Frontal cortex (tissue), 4 donors: ENCODE measurements around the gene LMNB1. TPM values are rescaled to one million over a fixed set of nuclear protein-coding genes. Genes with fewer than 3 reads are reported as not detected.
A peak's percentile ranks its signal among the peaks of the same experiment; 100 is the strongest.
"Not testable (repeated sequence)": the region's sequence is repeated elsewhere in the genome, so short reads cannot be mapped to it uniquely, and the experiment has no call there.

ENCODE experiments used
- DNase-seq, 2 donors: peaks; one replicate each; pipeline ENCODE4 v3.0.0; 2012; ENCODE audit warnings: low spot score in 2 of 2
- FAIRE-seq: peaks from 2 replicates; lab custom pipeline; 2012; peaks lifted over from hg19 to GRCh38; lab: Jason Lieb, UNC
- total RNA-seq: library from RNA; depleted of rRNA; stranded (reverse); fragments of >200 nt; gene quantifications from one replicate; pipeline ENCODE4 v1.2.3, GENCODE V29; 2014
- donor health status: control.
- donor health status: control.
- donor health status: control.

LMNB1 gene
- total RNA-seq, 1 donor from 2014 or later, result 84.4 TPM

GRCh38 chr5:126777257-126777974 is 480 bp downstream of the LMNB1 start:
- FAIRE-seq (no peak), DNase-seq (peak; percentile 38 to 47)

DNA sequence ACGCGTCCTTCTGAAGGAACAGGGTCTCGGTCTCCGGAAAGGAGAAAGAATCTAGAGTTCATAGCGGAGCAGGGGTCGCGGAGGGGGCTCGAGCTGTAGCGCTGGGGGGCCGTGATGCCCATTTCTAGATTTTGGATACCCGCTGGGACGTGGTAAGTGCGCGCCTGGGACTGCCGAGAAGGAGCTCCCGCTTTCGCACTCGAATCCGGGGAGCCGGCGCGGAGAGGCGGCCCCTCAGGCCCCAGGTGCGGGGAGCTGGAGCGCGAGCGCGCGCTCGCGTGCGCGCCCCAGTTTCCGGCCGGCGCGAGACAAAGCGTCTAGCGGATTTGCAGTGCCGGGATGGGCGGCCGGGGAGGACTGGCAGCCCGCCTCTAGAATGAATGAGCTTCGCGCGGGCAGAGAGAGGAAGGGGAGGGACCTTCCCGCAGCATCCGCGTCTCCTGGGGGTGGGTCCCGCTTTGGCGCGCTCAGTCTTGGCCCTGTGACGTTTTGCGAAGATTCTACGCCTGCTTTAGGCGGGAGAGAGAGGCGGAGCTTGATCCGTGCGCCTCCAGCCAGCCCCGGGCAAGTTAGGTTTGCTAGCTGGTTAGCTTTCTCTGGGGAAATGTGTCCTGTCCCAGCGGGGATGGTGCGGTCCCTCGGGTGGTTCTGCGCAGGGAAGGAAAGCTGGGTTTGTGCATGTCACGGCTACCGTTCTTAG is 1.2 kb downstream of the LMNB1 start:
- DNase-seq, result peak; percentile 65 to 68
- FAIRE-seq, result no peak

GRCh38 chr5:126778675-126779403 is 1.9 kb downstream of the LMNB1 start:
- no peak for FAIRE-seq
- no peak for DNase-seq

GRCh38 chr5:126780165-126780827 is 3.4 kb downstream of the LMNB1 start:
- FAIRE-seq, result no peak
- peak; percentile 62 to 71 for DNase-seq

DNA sequence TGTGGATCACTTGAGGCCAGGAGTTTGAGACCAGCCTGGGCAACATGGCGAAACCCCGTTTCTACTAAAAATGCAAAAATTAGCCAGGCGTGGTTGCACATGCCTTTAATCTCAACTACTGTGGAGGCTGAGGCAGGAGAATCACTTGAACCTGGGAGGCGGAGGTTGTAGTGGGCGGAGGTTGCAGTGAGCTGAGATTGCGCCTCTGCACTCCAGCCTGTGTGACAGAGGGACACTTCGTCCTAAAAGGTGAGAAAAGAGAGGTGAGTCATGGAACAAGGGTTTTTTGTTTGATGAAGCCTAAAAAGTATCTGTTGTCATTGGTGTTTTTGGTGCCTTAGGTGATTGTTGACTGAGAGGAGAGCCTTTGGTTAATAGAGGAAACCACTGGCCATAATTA is 11.5 kb downstream of the LMNB1 start:
- DNase-seq, FAIRE-seq: not testable (repeated sequence)

DNA sequence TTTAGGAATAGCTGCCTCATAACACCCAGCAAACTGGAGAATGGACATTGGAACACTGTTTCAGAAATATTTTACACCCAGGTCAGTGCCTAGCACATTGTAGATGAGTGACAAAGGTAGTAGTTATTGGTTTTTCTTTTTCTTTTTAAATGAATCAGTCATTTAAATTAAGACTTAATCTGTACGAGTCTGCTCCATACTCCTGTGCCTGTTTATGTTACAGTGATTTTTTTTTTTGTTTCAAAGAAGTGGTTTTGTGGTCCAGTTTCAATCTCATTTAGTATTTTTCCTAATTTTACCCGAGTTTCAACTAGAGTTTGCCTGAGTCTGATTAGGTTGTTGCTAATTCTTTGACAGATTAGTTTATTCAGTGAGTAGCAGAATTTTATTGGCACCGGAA is 16.2 kb downstream of the LMNB1 start:
- no peak for FAIRE-seq
- DNase-seq, result no peak

GRCh38 chr5:126793648-126794047 is 16.7 kb downstream of the LMNB1 start:
- not testable (repeated sequence) for DNase-seq, FAIRE-seq

GRCh38 chr5:126794157-126794828 is 17.4 kb downstream of the LMNB1 start:
- no peak for FAIRE-seq
- DNase-seq, result no peak

DNA sequence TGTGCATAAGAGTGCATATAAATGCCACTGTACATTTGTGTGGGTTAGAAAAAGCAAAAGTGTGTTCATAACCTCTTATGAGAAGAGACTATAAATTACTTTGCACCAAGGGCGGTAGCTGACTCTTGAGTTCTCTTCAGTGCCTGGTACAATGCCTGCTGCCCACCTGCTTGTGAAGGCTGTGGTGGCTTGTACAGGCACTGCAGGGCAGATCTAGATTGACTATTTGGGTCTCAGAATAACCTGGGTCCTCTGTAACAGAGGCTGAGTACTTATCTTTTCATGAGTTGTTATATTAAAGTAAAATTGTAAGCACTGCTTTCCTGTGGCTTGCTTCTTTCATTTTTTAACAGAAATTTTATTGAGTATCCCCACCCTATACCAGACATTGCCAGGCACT is 22.8 kb downstream of the LMNB1 start:
- no peak for DNase-seq
- FAIRE-seq, result no peak

- DNase-seq (no peak), FAIRE-seq (no peak)
Measured at GRCh38 chr5:126801174-126801991, 24.4 kb downstream of the LMNB1 start.

DNA sequence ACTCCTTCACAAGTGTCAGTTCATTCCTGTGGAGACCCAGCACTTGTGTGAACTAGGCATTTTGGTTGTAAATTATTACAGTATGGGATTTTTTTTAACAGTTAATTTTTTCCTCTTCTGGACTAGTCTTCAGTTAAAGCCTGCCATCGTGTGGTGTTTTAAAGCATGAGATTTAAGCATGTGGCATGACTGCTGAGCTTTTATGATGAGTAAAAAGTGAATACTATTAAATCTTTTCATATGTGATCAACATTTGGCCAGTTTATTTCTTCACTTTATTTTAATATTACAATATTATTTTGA is 25.0 kb downstream of the LMNB1 start:
- no peak for DNase-seq
- FAIRE-seq, result peak; percentile 39

GRCh38 chr5:126805063-126805462 is 28.1 kb downstream of the LMNB1 start:
- FAIRE-seq (no peak), DNase-seq (no peak)

- DNase-seq (no peak), FAIRE-seq (no peak)
Measured at GRCh38 chr5:126808521-126808988, 31.6 kb downstream of the LMNB1 start.

- FAIRE-seq (no peak), DNase-seq (no peak)
Measured at GRCh38 chr5:126809916-126810315, 33.0 kb downstream of the LMNB1 start.

- DNase-seq (no peak), FAIRE-seq (no peak)
Measured at GRCh38 chr5:126810596-126811380, 33.9 kb downstream of the LMNB1 start.

DNA sequence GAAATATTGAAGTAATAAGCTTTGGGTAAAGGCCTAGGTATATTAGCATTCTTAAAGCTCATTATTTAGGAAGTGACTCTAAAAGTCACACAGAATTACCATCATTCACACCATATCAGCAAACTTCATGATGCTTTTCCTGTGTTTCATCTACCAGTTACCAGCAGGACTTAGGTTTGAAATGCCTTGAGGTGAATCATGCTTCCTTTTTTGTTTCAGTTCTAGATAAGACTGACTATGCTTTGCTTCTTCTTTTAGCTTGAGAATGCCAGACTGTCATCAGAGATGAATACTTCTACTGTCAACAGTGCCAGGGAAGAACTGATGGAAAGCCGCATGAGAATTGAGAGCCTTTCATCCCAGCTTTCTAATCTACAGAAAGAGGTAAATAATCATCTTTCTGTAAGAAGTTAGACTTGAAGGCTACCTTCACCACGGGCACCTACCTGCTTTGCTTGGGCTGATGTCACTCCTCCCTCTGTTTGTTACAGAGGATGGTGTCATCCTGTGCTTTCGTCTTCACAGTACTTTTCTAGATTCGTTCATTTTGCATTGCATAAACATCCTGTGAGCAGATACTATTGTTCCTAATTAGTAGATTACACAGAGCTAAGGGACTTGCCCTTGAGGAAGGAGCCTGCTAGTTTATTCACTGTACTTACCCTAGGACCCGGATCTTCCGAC is 34.7 kb downstream of the LMNB1 start:
- no peak for FAIRE-seq
- DNase-seq, result no peak

GRCh38 chr5:126812199-126812570 is 35.2 kb downstream of the LMNB1 start:
- DNase-seq (no peak), FAIRE-seq (no peak)

- FAIRE-seq, DNase-seq: not testable (repeated sequence)
Measured at GRCh38 chr5:126813799-126814198, 36.9 kb downstream of the LMNB1 start.
